Myocyte (in vitro differentiated cells): ENCODE measurements around the gene ZBP1. TPM values are rescaled to one million over a fixed set of nuclear protein-coding genes. Genes with fewer than 3 reads are reported as not detected.

Source experiments
- DNase-seq: peaks from one replicate; pipeline ENCODE4 v3.0.0-alpha.2; 2012; ENCODE audit warnings: low read depth
- total RNA-seq: library from RNA; depleted of rRNA; stranded (reverse); fragments of >200 nt; gene quantifications from 2 replicates; pipeline ENCODE4 v1.2.3, GENCODE V29; 2014

Gene ZBP1
- total RNA-seq, 1 donor from 2014 or later: 0.29 TPM

GRCh38 chr20:57576002-57576401, 44.2 kb downstream of the ZBP1 start:
- DNase-seq: no peak

- no peak for DNase-seq
Measured at GRCh38 chr20:57574954-57575353, 45.3 kb downstream of the ZBP1 start.

DNA sequence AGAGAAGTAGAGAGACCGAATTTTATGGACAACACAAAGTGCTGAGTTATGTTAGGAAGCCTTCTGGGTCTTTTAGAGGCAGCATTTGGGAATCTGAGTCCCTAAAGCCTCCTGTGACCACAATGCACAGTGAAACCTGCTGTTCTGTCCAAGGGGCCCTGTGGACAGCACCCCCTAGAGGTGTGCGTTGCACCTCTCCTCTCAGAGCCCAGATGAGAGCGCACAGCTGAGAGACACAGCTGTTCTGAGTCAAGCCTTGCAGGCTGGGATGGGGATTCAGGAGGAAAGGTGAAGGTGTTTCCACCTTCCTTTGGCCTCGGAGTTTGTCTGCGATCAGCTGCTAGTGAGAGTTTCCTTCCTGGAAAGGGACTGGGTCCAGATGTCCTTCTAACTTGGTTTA, 46.3 kb downstream of the ZBP1 start:
- DNase-seq: no peak

DNA sequence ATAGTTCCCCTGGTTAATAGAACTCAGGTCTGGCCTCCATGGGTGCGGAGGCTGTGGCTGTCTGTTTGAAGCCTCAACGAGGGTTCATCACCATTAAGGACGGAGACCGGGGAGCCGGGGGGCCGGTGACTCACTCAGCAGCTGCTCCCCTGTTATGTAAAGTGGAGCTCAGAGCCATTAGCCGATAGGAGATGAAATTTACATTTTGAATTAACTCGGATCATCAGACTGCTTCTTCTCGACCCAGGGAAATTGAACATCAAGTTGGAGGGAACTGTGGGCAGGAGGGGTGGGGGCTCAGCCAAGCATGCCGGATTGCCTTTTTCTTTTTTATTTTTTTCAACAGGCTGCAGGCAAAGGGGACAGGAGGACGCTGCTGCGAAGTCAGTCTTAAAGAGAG, 47.0 kb downstream of the ZBP1 start:
- DNase-seq: no peak

DNA sequence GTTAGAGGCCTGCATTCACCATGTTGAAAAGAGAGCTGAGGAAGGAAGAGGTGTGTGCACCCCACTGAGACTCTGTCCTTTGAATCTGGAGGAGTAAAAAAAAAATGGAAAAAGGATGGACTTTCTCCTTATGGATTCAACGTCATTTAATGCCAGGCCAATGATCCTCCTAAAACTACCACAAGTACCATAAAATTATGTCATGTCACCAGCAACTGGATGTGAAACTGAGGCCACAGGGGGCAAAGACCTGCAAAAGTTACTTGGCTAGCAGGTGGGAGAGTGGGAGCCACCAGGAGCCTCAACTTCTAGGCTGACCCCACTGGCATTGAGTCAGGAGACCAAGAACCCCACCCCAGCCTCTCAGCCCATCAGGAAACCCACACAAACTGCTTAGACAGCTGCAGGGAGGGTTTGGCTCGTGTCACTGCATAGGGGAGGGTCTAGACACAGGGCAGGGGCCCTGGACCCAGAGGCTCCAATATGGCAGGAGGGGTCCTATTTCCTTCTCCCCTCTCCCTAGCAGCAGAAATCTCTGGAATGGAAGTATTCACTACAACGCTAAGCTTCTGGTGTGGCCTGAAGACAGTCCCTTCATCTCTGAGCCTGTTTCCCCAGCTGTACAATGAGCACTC, 48.3 kb downstream of the ZBP1 start:
- DNase-seq: no peak

DNA sequence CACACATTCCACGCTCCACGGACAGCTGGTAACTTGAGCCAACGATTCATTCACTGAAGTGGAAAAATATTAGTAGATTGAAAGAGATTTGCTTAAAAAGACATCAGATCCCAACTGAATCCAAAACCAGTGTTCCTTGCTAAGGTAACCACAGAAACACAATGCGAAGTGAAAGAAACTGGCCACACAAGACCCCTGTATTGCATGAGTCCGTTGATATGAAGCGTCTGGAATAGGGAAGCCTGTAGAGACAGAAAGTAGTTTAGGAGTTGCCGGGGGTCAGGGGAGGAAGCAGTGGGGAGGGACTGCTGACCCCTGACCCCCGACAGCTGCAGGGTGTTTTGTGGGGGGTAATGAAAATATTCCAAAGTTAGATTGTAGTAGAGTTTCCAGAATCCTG, 49.3 kb downstream of the ZBP1 start:
- DNase-seq: no peak

DNA sequence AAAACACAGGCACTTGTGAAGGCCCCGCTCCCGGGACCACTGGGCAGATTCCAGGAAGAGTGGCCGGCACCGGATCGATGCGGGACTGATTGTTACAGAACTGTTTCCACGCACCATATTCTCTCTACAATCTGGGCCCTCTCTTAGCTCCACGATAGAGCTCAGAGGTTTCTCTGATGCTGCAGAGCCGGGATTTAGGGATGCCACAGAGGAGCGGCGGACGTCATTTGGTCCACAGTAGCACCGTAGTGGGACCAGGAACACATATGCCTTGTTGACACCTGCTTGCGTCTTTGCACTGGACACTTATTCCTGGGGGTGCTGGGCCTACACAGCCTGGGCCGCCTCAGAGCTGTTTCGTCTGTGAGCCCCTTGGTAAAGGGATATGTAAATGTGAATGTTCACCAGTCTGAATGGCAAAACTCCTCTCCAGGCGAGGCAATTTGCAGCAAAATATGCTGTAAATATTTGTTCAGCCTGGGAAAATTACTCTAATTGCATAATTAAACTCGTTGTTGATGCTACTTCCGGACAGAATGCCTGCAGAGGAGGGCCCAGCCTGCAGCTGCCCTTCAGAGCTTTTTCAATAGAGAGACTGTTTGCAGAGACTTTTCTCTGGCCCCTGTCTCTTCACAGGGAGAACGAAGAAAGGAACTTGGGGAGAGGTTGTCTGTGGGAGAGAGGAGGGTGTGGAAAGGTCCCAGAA, 49.9 kb downstream of the ZBP1 start:
- no peak for DNase-seq

GRCh38 chr20:57568960-57569359, 51.3 kb downstream of the ZBP1 start:
- no peak for DNase-seq

- DNase-seq: no peak
Measured at GRCh38 chr20:57568088-57568896, 51.9 kb downstream of the ZBP1 start.

DNA sequence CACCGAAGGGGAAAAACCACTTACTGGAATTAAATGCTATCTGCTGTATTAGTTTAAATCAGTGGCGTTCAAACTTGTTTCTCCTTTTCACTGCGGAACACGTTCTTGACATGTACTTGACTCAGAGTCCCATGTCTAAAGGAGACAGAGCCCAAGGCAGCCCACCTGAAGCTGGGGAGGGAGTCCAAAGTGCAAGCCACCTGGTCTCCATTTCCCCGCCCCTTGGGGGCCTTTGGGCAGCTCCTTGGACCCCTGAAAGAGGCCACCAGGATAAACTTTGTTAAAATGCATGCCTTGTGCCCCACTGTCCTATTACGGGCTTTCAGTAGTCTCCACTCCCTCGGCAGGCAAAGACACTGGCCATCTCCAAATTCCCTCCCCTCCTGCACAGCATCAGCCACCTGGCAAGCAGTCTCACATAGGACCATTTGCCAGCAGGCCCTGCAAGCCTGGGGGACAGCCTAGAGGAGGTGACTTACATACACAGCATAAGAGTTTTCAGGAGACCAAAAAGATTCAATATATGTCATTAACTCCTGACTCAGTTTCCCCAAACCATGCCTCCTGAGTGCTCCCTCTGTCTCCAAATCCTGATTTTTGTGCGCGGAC, 52.7 kb downstream of the ZBP1 start:
- DNase-seq: no peak

DNA sequence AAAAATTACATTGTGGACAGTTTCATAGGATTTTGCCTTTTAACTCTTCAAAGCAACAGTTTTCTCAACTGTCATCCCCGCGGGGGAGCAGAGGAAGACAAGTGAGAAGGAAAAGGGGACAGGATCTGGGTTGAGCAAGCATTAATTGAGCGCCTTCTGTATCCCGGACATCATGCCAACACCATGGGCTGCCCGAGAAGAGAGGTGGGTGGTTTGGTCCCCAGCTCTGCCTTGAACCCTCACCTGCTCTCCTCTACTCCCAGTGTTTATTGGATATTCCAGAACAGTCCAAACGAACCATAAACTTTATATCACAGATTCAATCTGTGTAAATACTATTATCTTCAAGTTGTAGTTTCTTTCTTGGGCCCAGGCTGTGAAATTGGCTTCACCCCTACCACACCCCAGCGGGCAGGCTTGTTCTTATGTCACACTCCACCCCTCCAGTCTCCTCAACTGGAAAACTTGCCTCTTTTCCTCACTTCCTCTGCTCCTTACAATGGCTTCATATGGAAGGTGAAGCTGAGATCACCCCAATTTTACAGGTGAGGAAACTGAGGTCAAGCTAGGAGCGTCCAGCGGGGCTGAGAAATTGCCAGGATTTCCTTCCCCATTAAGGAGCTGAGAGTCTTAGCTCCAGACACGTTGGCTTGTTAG, 53.3 kb downstream of the ZBP1 start:
- DNase-seq: no peak

DNA sequence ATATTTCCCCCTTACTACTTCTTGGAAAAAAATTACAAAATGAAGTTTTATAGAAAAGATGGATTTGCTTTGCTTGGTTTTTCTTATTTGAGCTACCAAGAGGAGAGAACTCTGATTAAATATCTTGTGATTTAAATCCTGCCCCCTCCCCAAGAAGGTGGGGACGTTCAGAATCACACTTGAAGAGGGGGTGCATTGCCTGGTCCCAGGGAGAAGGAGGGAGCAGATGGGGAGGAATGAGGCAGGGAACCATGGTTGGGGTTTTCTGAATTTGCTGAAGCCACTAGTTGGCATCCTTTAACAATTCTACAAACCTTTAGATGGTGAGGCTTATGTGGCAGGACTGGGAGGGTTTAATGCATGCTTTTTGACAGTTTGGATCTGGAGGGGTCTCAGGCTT, 53.8 kb downstream of the ZBP1 start:
- no peak for DNase-seq

GRCh38 chr20:57564951-57565642, 55.1 kb downstream of the ZBP1 start:
- no peak for DNase-seq

GRCh38 chr20:57564180-57564802, 55.9 kb downstream of the ZBP1 start:
- DNase-seq: no peak

GRCh38 chr20:57563522-57563921, 56.7 kb downstream of the ZBP1 start:
- no peak for DNase-seq

- no peak for DNase-seq
Measured at GRCh38 chr20:57562541-57563465, 57.4 kb downstream of the ZBP1 start.

DNA sequence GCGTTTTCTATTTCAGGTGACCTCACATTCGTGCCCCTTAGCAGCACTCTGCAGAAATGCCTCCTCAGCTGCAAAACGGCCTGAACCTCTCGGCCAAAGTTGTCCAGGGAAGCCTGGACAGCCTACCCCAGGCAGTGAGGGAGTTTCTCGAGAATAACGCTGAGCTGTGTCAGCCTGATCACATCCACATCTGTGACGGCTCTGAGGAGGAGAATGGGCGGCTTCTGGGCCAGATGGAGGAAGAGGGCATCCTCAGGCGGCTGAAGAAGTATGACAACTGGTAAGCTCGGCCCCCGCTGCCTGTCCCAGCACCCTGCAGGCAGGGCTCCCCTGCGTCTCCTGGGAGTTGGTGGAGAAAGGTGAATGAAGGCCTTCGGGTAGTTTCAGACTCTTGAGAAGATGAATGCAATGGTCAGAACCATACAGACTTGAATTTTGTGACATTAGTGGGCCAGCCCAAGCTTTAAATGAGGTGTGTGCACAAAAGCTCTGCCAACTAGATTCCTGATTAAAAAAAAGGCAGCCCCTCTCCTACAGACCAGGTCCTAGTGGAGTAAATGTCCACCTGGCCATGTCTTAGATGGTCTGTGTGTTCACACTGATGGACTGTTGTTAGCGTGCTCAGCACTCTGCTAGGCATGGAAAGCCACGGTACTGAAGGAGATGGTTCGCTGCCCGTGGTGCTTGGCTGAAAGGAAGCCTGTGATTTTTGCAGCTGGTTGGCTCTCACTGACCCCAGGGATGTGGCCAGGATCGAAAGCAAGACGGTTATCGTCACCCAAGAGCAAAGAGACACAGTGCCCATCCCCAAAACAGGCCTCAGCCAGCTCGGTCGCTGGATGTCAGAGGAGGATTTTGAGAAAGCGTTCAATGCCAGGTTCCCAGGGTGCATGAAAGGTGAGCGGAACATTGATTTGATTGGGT, 58.6 kb downstream of the ZBP1 start:
- no peak for DNase-seq
